K562 (cell line): ENCODE data around the gene ZNF358. TPM values are rescaled to one million over a fixed set of nuclear protein-coding genes. Genes with fewer than 3 reads are reported as not detected.

Experiments
- BACH1 ChIP-seq: fragments of 200-800 bp; sonication (Bioruptor generic); IDR thresholded peaks from 2 replicates; pipeline ENCODE4 v1.6.1; 2016; ENCODE audit warnings: missing genetic modification characterization, missing compliant biosample characterization
- CEBPB ChIP-seq: fragments of 450-650 bp; IDR thresholded peaks from 2 replicates; pipeline ENCODE4 v1.6.1; 2016; ENCODE audit warnings: missing genetic modification characterization, missing compliant biosample characterization
- EGR1 ChIP-seq: fragments of 450-650 bp; conservative IDR thresholded peaks from 2 replicates; pipeline ENCODE4 v1.6.1; 2017; ENCODE audit warnings: mild to moderate bottlenecking
- NFE2L1 ChIP-seq: fragments of 450-650 bp; IDR thresholded peaks from 2 replicates; pipeline ENCODE4 v1.6.1; 2016; ENCODE audit warnings: missing genetic modification characterization, low read depth, mild to moderate bottlenecking, missing compliant biosample characterization, moderate library complexity, borderline replicate concordance
- SP1 ChIP-seq: sonication (generic); formaldehyde crosslinking; IDR thresholded peaks from 2 replicates; pipeline ENCODE4 v1.8.1; 2022; ENCODE audit warnings: mild to moderate bottlenecking, missing genetic modification reagents
- polyA plus RNA-seq, 8 experiments: library from polyadenylated mRNA; depleted of rRNA in 4 of 8; stranded (reverse) in 5 of 8; unstranded in 3 of 8; fragments of >200 nt; fragmentation: Nextera tagmentation in 2 of 8; fragmentation: Illumina TruSeq in 1 of 8; extraction: Ambion mirVana in 2 of 8; extraction: Trizol in 1 of 8; gene quantifications; 2 replicates each; pipeline versions ENCODE4 v1.2.1 to v1.2.3, GENCODE V29; 2011 to 2014; ENCODE audit warnings: inconsistent platforms in 1 of 8, missing spikeins in 1 of 8
- total RNA-seq, 7 experiments: library from RNA; depleted of rRNA in 6 of 7; stranded (reverse); fragments of >200 nt in 6 of 7; fragmentation: Illumina TruSeq in 2 of 7; extraction: Trizol in 2 of 7; gene quantifications; 2 replicates each; pipeline versions ENCODE4 v1.2.1 to v1.2.3, GENCODE V29; 2011 to 2021; ENCODE audit warnings: low replicate concordance in 1 of 7
- TF ChIP-seq, protein P1 (sequence below): fragments of 450-650 bp; IDR thresholded peaks from 2 replicates; pipeline ENCODE4 v1.6.1; 2016
- TF ChIP-seq, protein P2 (sequence below), 2 experiments: fragments of 450-650 bp in 1 of 2; sonication (generic) in 1 of 2; formaldehyde crosslinking in 1 of 2; IDR thresholded peaks in 1 of 2; conservative IDR thresholded peaks in 1 of 2; 2 replicates each; pipeline versions ENCODE4 v1.6.1 to v1.8.1; 2016 to 2023; ENCODE audit warnings: mild to moderate bottlenecking in 2 of 2, moderate library complexity in 2 of 2, inconsistent platforms in 1 of 2, missing genetic modification reagents in 1 of 2
- TF ChIP-seq, protein P3 (sequence below): fragments of 450-650 bp; IDR thresholded peaks from 2 replicates; pipeline ENCODE4 v1.6.1; 2018; ENCODE audit warnings: mild to moderate bottlenecking, low read depth; ENCODE audit not compliant: partially characterized antibody
- TF ChIP-seq, protein P4 (sequence below): sonication (generic); formaldehyde crosslinking; IDR thresholded peaks from 2 replicates; pipeline ENCODE4 v1.8.0; 2022; ENCODE audit warnings: mild to moderate bottlenecking, low read depth, missing genetic modification reagents
- TF ChIP-seq, protein P5 (sequence below), 2 experiments: IDR thresholded peaks; 2 replicates each; pipeline ENCODE4 v1.6.1; 2011; ENCODE audit warnings: borderline replicate concordance in 1 of 2, control low read depth in 1 of 2, low read depth in 1 of 2, low read length in 1 of 2, mild to moderate bottlenecking in 1 of 2, mixed read lengths in 1 of 2, moderate library complexity in 1 of 2; ENCODE audit not compliant: insufficient read depth in 1 of 2, insufficient read length in 1 of 2, poor library complexity in 1 of 2, severe bottlenecking in 1 of 2; ENCODE audit errors: extremely low read depth in 1 of 2
- TF ChIP-seq, protein P6 (sequence below): fragments of 450-650 bp; IDR thresholded peaks from 2 replicates; pipeline ENCODE4 v1.6.1; 2017; ENCODE audit warnings: antibody characterized with exemption, mild to moderate bottlenecking
- TF ChIP-seq, protein P7 (sequence below): fragments of 200-800 bp; sonication (Bioruptor generic); IDR thresholded peaks from 2 replicates; pipeline ENCODE4 v1.6.1; 2017; ENCODE audit warnings: missing genetic modification characterization, missing compliant biosample characterization

Gene ZNF358
- total and polyA plus RNA-seq, 9 of the 15 experiments (the other 6 are each of a cell fraction or from before 2014, with no cell fraction given) = 0.04 to 17.2 (median 4.9) TPM

DNA sequence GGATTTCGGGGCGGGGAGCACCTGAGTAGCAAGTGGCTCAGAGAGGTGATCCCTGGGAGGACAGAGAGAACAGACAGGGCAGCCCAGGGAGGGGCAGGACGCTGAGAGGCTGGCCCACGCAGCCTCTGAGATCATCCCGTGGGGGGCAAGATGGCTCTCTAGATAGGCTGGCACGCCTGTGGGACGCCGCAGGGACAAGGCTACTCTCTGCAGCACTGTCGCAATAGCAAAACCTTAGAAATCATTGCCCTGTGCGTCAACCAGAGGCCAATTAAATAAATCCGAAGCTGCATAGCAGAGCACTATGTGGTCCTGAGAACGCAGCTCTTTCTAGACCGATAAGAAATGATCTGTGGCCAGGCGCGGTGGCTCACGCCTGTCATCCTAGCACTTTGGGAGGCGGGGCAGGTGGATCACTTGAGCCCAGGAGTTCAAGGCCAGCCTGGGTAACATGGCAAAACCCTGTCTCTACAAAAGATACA, 32.1 kb upstream of the ZNF358 start (continued):
- TF ChIP-seq, protein P1, sequence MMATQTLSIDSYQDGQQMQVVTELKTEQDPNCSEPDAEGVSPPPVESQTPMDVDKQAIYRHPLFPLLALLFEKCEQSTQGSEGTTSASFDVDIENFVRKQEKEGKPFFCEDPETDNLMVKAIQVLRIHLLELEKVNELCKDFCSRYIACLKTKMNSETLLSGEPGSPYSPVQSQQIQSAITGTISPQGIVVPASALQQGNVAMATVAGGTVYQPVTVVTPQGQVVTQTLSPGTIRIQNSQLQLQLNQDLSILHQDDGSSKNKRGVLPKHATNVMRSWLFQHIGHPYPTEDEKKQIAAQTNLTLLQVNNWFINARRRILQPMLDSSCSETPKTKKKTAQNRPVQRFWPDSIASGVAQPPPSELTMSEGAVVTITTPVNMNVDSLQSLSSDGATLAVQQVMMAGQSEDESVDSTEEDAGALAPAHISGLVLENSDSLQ = peak; percentile 37; the same call in 1 of the 2 replicates
- TF ChIP-seq, protein P2, sequence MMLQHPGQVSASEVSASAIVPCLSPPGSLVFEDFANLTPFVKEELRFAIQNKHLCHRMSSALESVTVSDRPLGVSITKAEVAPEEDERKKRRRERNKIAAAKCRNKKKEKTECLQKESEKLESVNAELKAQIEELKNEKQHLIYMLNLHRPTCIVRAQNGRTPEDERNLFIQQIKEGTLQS (IDR thresholded peaks at IDR 0.05) = peak; percentile 61
- TF ChIP-seq, protein P2 (CRISPR knock-in tag; conservative IDR thresholded peaks at IDR 0.05) = no peak
- TF ChIP-seq, protein P3, sequence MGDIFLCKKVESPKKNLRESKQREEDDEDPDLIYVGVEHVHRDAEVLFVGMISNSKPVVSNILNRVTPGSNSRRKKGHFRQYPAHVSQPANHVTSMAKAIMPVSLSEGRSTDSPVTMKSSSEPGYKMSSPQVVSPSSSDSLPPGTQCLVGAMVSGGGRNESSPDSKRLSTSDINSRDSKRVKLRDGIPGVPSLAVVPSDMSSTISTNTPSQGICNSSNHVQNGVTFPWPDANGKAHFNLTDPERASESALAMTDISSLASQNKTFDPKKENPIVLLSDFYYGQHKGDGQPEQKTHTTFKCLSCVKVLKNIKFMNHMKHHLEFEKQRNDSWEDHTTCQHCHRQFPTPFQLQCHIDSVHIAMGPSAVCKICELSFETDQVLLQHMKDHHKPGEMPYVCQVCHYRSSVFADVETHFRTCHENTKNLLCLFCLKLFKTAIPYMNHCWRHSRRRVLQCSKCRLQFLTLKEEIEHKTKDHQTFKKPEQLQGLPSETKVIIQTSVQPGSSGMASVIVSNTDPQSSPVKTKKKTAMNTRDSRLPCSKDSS = no peak
- no peak for TF ChIP-seq NFE2L1
- peak; percentile 65 for TF ChIP-seq CEBPB (tag)
- 0 out of 2 replicates have a peak, but pooled peaks have one; percentile 32 for TF ChIP-seq SP1 (CRISPR knock-in tag)
- TF ChIP-seq, protein P4, sequence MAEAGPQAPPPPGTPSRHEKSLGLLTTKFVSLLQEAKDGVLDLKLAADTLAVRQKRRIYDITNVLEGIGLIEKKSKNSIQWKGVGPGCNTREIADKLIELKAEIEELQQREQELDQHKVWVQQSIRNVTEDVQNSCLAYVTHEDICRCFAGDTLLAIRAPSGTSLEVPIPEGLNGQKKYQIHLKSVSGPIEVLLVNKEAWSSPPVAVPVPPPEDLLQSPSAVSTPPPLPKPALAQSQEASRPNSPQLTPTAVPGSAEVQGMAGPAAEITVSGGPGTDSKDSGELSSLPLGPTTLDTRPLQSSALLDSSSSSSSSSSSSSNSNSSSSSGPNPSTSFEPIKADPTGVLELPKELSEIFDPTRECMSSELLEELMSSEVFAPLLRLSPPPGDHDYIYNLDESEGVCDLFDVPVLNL (CRISPR knock-in tag) = 0 out of 2 replicates have a peak, but pooled peaks have one; percentile 18
- TF ChIP-seq, protein P5, sequence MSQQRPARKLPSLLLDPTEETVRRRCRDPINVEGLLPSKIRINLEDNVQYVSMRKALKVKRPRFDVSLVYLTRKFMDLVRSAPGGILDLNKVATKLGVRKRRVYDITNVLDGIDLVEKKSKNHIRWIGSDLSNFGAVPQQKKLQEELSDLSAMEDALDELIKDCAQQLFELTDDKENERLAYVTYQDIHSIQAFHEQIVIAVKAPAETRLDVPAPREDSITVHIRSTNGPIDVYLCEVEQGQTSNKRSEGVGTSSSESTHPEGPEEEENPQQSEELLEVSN (IDR thresholded peaks at IDR 0.05; ENCODE audit: borderline replicate concordance in 1 of 2, extremely low read depth in 1 of 2, insufficient read depth in 1 of 2, insufficient read length in 1 of 2, low read depth in 1 of 2, low read length in 1 of 2, poor library complexity in 1 of 2, severe bottlenecking in 1 of 2) = peak in 1 of 2 experiments; percentile 17
- no peak for TF ChIP-seq BACH1
- peak; percentile 55 for TF ChIP-seq EGR1
- TF ChIP-seq, protein P6, sequence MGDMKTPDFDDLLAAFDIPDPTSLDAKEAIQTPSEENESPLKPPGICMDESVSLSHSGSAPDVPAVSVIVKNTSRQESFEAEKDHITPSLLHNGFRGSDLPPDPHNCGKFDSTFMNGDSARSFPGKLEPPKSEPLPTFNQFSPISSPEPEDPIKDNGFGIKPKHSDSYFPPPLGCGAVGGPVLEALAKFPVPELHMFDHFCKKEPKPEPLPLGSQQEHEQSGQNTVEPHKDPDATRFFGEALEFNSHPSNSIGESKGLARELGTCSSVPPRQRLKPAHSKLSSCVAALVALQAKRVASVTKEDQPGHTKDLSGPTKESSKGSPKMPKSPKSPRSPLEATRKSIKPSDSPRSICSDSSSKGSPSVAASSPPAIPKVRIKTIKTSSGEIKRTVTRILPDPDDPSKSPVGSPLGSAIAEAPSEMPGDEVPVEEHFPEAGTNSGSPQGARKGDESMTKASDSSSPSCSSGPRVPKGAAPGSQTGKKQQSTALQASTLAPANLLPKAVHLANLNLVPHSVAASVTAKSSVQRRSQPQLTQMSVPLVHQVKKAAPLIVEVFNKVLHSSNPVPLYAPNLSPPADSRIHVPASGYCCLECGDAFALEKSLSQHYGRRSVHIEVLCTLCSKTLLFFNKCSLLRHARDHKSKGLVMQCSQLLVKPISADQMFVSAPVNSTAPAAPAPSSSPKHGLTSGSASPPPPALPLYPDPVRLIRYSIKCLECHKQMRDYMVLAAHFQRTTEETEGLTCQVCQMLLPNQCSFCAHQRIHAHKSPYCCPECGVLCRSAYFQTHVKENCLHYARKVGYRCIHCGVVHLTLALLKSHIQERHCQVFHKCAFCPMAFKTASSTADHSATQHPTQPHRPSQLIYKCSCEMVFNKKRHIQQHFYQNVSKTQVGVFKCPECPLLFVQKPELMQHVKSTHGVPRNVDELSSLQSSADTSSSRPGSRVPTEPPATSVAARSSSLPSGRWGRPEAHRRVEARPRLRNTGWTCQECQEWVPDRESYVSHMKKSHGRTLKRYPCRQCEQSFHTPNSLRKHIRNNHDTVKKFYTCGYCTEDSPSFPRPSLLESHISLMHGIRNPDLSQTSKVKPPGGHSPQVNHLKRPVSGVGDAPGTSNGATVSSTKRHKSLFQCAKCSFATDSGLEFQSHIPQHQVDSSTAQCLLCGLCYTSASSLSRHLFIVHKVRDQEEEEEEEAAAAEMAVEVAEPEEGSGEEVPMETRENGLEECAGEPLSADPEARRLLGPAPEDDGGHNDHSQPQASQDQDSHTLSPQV = no peak
- TF ChIP-seq, protein P7, sequence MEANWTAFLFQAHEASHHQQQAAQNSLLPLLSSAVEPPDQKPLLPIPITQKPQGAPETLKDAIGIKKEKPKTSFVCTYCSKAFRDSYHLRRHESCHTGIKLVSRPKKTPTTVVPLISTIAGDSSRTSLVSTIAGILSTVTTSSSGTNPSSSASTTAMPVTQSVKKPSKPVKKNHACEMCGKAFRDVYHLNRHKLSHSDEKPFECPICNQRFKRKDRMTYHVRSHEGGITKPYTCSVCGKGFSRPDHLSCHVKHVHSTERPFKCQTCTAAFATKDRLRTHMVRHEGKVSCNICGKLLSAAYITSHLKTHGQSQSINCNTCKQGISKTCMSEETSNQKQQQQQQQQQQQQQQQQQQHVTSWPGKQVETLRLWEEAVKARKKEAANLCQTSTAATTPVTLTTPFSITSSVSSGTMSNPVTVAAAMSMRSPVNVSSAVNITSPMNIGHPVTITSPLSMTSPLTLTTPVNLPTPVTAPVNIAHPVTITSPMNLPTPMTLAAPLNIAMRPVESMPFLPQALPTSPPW = peak; percentile 47; the same call in 1 of the 2 replicates
